Measurements from ENCODE around the gene MAP9. TPM values are rescaled to one million over a fixed set of nuclear protein-coding genes. Genes with fewer than 3 reads are reported as not detected.

Gene MAP9
- total RNA-seq, 1 donor from 2014 or later, result 16.2 TPM

GRCh38 chr4:155411546-155411945 is 34.8 kb upstream of the MAP9 start:
- Histone ChIP-seq H3K4me3 (no peak overlapping the region), H3K36me3 (no peaks in the 10 kb centered on the region), H3K27ac (no peak overlapping the region), H3K27me3 (no peaks in the 10 kb centered on the region), H3K9me3 (no peaks in the 10 kb centered on the region), H3K4me1 (no peaks in the 10 kb centered on the region)
- ATAC-seq (no peak), DNase-seq (no peak)
- intact Hi-C loops (cut with DNase I), result no loop called here
- no peak for TF ChIP-seq CTCF (IDR thresholded peaks at IDR 0.05)

GRCh38 chr4:155408796-155409195 is 32.0 kb upstream of the MAP9 start:
- ATAC-seq (no peak), DNase-seq (no peak)
- H3K4me1 ChIP-seq, result peaks cover 7% of the 10 kb centered on the region
- no peak overlapping the region for H3K27ac ChIP-seq
- TF ChIP-seq CTCF (IDR thresholded peaks at IDR 0.05), result no peak
- no peaks in the 10 kb centered on the region for H3K27me3 ChIP-seq
- H3K36me3 ChIP-seq, result no peaks in the 10 kb centered on the region
- intact Hi-C loops (cut with DNase I), result no loop called here
- H3K9me3 ChIP-seq, result no peaks in the 10 kb centered on the region
- no peak overlapping the region for H3K4me3 ChIP-seq

- ATAC-seq, result no peak
- Histone ChIP-seq H3K4me1 (peaks cover 7% of the 10 kb centered on the region), H3K9me3 (no peaks in the 10 kb centered on the region), H3K27ac (no peak overlapping the region), H3K36me3 (no peaks in the 10 kb centered on the region), H3K4me3 (no peak overlapping the region), H3K27me3 (no peaks in the 10 kb centered on the region)
- DNase-seq, result no peak
- TF ChIP-seq CTCF (IDR thresholded peaks at IDR 0.05), result no peak
- intact Hi-C loops (cut with DNase I), result no loop called here
Measured at GRCh38 chr4:155407480-155407879, 30.7 kb upstream of the MAP9 start.

- Histone ChIP-seq H3K4me3 (no peak overlapping the region), H3K36me3 (no peaks in the 10 kb centered on the region), H3K27ac (no peak overlapping the region), H3K4me1 (peaks cover 7% of the 10 kb centered on the region), H3K9me3 (no peaks in the 10 kb centered on the region), H3K27me3 (no peaks in the 10 kb centered on the region)
- ATAC-seq (no peak), DNase-seq (no peak)
- no peak for TF ChIP-seq CTCF (IDR thresholded peaks at IDR 0.05)
- intact Hi-C loops (cut with DNase I), result no loop called here
Measured at GRCh38 chr4:155405059-155405458, 28.3 kb upstream of the MAP9 start.

- TF ChIP-seq CTCF (IDR thresholded peaks at IDR 0.05), result peak; percentile 47
- Histone ChIP-seq H3K4me1 (peaks cover 7% of the 10 kb centered on the region), H3K36me3 (no peaks in the 10 kb centered on the region), H3K4me3 (no peak overlapping the region), H3K9me3 (no peaks in the 10 kb centered on the region), H3K27me3 (no peaks in the 10 kb centered on the region), H3K27ac (no peak overlapping the region)
- intact Hi-C loops (cut with DNase I), result no loop called here
- ATAC-seq (no peak), DNase-seq (no peak)
Measured at GRCh38 chr4:155403886-155404285, 27.1 kb upstream of the MAP9 start.

GRCh38 chr4:155402941-155403340 is 26.2 kb upstream of the MAP9 start:
- no peak for TF ChIP-seq CTCF (IDR thresholded peaks at IDR 0.05)
- H3K9me3 ChIP-seq, result no peaks in the 10 kb centered on the region
- no peaks in the 10 kb centered on the region for H3K27me3 ChIP-seq
- no peak overlapping the region for H3K4me3 ChIP-seq
- DNase-seq (no peak), ATAC-seq (no peak)
- intact Hi-C loops (cut with DNase I), result no loop called here
- H3K36me3 ChIP-seq, result no peaks in the 10 kb centered on the region
- H3K27ac ChIP-seq, result no peak overlapping the region
- peaks cover 7% of the 10 kb centered on the region for H3K4me1 ChIP-seq
